Measurements from ENCODE around the gene HERC5.
A peak's percentile ranks its signal among the peaks of the same experiment; 100 is the strongest.

The HERC5 gene

GRCh38 chr4:88452912-88453311, 4.0 kb upstream of the HERC5 start:
- TF ChIP-seq CREB5 (CRISPR knock-in tag; IDR thresholded peaks at IDR 0.05; ENCODE audit: low read depth), result no peak
- TF ChIP-seq TCF4 (CRISPR knock-in tag; IDR thresholded peaks at IDR 0.05; ENCODE audit: borderline replicate concordance), result no peak
- no peak for TF ChIP-seq CSDC2 (CRISPR knock-in tag; IDR thresholded peaks at IDR 0.05)
- TF ChIP-seq OSR1 (CRISPR knock-in tag; IDR thresholded peaks at IDR 0.05), result no peak
- no peak for TF ChIP-seq ZNF70 (CRISPR knock-in tag; IDR thresholded peaks at IDR 0.05)
- TF ChIP-seq ZC3H10 (CRISPR knock-in tag; IDR thresholded peaks at IDR 0.05), result no peak
- no peak for TF ChIP-seq PPARA (CRISPR knock-in tag; IDR thresholded peaks at IDR 0.05; ENCODE audit: borderline replicate concordance)
- no peak for TF ChIP-seq ZNF565 (CRISPR knock-in tag; conservative IDR thresholded peaks at IDR 0.05; ENCODE audit: low read depth)
- no peak for TF ChIP-seq ZFP3 (CRISPR knock-in tag; IDR thresholded peaks at IDR 0.05)
- TF ChIP-seq ARNTL (CRISPR knock-in tag; IDR thresholded peaks at IDR 0.05; ENCODE audit: borderline replicate concordance, low read depth), result no peak
- TF ChIP-seq ISL1 (CRISPR knock-in tag; IDR thresholded peaks at IDR 0.05), result no peak
- no peak for TF ChIP-seq ZNF8 (CRISPR knock-in tag; IDR thresholded peaks at IDR 0.05)
- no peak for TF ChIP-seq PATZ1 (CRISPR knock-in tag; IDR thresholded peaks at IDR 0.05; ENCODE audit: borderline replicate concordance)
- TF ChIP-seq SNAI2 (CRISPR knock-in tag; IDR thresholded peaks at IDR 0.05), result no peak
- TF ChIP-seq CSRNP3 (CRISPR knock-in tag; IDR thresholded peaks at IDR 0.05), result no peak
- no peak for TF ChIP-seq BACH2 (CRISPR knock-in tag; IDR thresholded peaks at IDR 0.05; ENCODE audit: borderline replicate concordance)
- TF ChIP-seq ZFP30 (CRISPR knock-in tag; IDR thresholded peaks at IDR 0.05), result no peak
- no peak for TF ChIP-seq RARB (CRISPR knock-in tag; IDR thresholded peaks at IDR 0.05)
- no peak for TF ChIP-seq ESRRG (CRISPR knock-in tag; IDR thresholded peaks at IDR 0.05)
- ATAC-seq, result no peak

- peak; percentile 65 for ATAC-seq
- TF ChIP-seq TOX (CRISPR knock-in tag; IDR thresholded peaks at IDR 0.05; ENCODE audit: borderline replicate concordance) (no peak), BACH2 (CRISPR knock-in tag; IDR thresholded peaks at IDR 0.05; ENCODE audit: borderline replicate concordance) (no peak), CSDC2 (CRISPR knock-in tag; IDR thresholded peaks at IDR 0.05) (no peak), ISL1 (CRISPR knock-in tag; IDR thresholded peaks at IDR 0.05) (no peak), OSR1 (CRISPR knock-in tag; IDR thresholded peaks at IDR 0.05) (no peak), CREB5 (CRISPR knock-in tag; IDR thresholded peaks at IDR 0.05; ENCODE audit: low read depth) (no peak), ZC3H10 (CRISPR knock-in tag; IDR thresholded peaks at IDR 0.05) (no peak), ZNF70 (CRISPR knock-in tag; IDR thresholded peaks at IDR 0.05) (no peak), ZFP3 (CRISPR knock-in tag; IDR thresholded peaks at IDR 0.05) (no peak), ARNTL (CRISPR knock-in tag; IDR thresholded peaks at IDR 0.05; ENCODE audit: borderline replicate concordance, low read depth) (no peak), ZFP30 (CRISPR knock-in tag; IDR thresholded peaks at IDR 0.05) (no peak), PATZ1 (CRISPR knock-in tag; IDR thresholded peaks at IDR 0.05; ENCODE audit: borderline replicate concordance) (no peak)
These were observed 586 bp downstream of the HERC5 start for GRCh38 chr4:88457307-88458103.

GRCh38 chr4:88458104-88458740, 1.3 kb downstream of the HERC5 start:
- no peak for ATAC-seq
- TF ChIP-seq PPARA (CRISPR knock-in tag; IDR thresholded peaks at IDR 0.05; ENCODE audit: borderline replicate concordance), result no peak
